Epidermal melanocyte (primary cell): ENCODE results near the gene STIM1.
A peak's percentile ranks its signal among the peaks of the same experiment; 100 is the strongest.

Experiments used
- DNase-seq: peaks from one replicate; pipeline ENCODE4 v3.0.0; 2011; ENCODE audit warnings: low spot score; ENCODE audit not compliant: insufficient read length

Gene STIM1

DNA sequence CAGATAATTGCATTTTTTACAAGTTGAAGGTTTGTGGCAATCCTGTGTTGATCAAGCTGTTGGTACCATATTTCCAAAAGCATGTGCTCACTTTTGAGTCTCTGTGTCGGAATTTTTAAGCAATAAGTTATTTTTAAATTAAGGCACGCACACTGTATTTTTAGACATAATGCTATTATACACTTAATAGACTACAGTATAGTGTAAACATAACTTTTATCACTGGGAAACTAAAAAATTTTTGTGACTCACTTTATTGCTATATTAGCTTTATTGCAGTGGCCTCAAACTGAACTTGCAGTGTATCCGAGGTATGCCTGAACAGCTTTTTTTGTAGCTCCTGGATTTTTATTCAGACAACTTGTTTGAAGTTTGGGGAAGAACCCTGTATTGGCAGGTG is 207.9 kb downstream of the STIM1 start:
- DNase-seq, result no peak

DNA sequence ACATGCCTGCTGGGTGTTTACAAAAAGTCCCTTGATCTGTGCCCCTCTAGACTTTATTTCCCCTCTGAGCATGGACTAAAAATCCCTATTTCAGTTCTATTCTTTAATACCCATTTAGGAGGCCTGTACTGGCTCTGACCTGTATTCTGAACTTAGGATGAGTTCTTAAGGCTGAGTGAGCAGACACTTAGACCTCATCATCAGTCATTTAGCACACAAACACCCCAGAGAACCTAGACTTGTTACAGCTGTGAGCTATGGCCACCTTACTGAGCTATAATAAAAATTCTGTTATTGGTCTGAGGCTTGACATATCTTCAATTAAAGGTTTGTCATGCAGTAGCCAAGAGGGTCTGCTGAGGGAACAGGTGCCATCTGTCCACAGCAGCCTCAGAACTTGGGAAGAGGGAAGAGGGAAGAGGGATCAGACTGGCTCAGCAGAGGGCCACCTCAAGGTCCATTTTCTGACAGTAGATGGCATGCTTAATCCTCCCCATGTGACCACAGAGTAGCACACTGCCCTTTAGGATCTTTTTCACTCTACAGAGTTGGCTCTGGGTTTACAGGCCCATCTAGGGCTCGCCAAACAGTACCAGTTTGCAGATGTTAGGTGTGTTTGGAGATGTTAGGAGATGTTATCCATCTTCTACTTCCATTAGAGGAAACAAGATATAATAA is 209.0 kb downstream of the STIM1 start:
- DNase-seq, result no peak

DNA sequence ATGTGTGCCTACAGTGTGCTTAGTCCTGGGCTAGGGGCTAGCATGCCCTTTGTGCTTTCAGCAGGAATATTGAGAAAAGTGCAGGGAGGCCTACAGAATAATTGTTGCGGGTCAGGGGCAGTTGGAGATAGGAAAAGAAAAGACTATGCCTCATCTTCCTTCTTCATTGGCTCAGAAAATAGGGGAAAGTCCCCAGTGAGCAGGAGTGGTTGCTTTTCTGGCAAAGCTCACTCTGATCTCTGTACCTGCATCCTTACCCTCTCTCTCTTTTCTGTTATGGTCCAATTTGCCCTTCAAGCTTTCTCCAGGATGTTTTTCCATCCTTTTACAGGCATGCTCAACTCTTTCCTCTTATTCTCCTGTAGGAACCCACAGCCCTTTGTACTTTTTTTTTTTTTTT is 209.6 kb downstream of the STIM1 start:
- DNase-seq, result no peak

DNA sequence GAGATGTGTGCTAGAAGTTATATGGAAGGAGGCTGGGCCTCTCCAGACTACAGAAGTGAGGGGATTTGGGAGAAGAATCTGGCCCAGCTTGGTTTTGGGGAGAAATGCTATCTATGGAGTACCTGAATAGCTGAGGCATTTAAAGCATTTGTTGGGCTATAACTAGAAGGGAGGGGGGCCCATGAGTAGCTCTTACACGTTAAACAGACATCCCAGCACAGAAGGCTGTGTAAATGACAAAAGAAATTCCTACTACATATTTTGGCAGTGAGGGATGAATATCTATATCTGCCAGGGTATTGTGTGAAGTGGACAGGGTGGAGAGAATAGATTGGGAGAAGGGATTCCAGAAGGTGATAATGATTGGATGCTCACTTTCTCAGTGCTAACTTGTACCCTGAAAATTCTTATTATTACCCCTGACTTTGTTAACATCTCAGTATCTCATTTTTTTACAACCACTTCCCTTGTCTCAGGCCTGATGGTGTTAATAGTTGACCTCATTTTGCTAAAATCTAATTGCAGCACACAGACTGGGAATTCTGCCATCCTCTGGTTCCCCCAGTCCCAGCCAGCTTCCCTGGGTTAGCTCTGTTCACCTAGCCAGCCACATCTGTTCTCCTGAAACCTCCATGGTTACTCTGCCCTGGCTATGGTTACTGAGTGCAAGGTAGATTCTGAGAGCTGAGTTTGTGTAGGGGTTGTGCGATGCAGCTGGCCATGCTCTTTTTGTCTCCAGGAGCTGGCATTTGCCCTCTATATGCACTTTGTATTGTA is 210.3 kb downstream of the STIM1 start:
- DNase-seq, result no peak

DNA sequence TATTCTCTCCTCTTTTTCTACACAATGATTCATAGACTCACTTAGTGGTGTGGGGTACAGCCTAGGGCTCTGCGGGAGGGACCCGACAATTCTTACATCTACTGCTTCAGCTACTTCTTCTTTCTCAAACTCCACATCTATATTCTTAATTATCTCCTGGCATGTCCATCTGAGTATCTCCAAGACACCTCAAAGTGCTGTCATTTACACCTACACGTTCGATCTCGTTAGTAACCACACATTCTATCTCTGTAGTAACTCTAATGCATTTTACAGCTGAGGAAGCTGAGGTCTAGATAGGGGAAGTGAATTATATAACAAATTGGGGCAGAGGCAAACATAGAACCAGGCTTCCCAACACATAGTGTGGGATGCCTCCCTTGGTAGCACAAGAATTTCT is 211.4 kb downstream of the STIM1 start:
- DNase-seq, result no peak

DNA sequence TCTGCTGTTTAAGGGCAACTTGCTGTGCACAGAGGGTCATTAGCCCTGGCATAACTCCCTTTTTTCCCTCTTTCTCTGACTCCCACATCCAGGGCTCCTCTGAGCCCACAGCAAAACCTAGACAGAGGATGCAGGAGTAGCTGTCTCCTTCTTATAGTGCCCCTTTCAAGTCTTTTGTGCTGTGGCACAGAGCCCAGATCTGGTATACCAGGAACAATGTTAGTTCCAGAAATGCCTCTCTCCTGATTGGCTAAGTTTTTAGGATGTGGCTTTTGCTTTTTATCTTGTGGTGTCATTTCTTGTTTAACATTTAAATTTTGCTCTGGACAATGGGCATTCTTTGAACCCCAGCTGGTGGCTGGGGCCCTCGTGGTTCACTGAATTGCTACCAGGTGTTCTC is 213.5 kb downstream of the STIM1 start:
- DNase-seq, result no peak

DNA sequence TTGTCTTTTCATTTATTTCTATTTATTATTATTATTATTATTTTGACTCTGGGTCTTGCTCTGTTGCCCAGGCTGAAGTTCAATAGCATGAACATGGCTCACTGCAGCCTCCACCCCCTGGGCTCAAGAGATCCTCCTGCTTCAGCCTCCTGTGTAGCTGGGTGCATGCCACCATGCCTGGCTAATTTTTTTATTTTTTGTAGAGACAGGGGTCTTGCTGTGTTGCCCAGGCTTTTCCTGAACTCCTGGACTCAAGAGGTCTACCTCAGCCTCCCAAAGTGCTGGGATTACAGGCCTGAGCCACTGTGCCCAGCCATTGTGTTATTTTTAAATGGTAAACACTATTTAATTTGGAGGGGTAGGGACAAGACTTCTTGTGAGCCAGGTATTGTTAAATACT is 215.9 kb downstream of the STIM1 start:
- DNase-seq, result no peak

DNA sequence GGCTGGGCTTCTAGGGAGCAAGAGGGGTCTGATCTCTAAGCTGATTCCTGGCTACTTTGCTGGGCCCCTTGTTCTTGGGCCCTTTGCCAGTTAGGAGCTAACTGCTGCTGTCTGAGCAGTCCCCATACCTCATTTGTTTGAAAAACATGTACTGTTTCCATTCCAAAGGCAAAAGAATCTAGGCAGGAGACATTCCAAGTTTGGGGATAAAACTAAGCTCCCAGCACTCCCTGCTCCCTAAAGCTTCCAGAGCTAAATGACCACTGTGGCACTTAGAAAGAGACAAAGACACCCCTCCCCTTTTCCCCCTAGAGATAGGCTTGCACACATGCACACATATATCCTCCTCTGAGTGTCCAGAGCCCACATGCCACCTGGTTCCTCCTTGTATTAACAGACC is 216.4 kb downstream of the STIM1 start:
- no peak for DNase-seq

DNA sequence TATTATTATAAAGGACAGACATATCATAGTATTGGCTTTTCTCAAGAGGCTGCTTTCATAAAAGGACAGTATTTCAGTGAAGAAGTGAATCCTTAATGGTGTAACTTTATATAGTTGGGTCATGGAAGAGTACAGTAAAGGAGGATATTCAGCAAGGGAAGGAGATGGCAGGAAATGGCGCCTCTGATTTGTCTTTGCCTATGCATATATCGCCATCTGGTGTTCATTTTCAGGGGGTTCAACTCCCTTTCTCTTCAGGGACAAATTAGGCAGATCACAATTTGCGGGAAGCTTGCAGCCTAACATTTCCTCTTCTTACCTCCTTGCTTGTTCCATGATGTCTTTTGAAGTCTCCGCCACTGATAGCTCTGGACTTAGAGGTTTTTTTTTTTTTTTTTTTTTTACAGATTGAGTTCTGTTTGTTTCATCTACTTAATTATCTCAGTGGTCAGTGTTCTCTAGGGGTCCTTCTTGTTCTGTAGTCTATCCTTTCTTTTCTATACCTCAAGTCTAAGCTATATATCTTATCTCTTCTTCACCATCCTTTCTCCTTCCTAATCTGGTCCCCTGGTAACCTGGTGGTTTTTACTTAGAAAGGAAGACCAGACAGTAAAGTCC is 217.3 kb downstream of the STIM1 start:
- peak; percentile 68 for DNase-seq

DNA sequence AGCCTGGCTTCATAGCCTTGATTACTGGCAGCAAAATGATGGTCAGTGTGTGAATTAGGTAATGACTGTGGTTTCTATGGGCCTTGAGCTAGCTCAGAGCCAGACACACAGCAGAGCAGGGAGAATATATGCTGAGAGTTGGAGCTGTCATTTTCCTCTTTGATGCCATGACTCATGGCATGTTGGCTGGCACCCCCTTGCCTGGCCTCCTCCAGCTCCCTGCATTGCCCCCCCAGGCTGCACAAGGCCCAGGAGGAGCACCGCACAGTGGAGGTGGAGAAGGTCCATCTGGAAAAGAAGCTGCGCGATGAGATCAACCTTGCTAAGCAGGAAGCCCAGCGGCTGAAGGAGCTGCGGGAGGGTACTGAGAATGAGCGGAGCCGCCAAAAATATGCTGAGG is 218.8 kb downstream of the STIM1 start:
- no peak for DNase-seq

DNA sequence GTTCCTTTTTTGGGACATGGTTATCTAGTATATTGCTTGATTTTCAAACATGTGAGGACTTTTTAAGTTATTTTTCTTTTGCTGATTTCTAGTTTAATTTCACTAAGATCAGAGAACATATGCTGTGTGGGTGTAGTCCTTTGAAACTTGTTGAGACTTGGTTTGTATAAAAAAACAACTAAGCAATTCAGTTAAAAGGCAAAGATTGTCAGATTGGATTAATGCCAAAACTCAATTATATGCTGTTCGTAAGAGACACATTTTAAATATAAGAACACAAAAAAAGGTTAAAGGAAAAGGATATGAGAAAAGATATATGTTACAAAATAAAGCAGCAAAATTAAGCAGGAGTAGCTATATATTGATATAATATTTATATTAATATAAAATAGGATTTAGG is 221.3 kb downstream of the STIM1 start:
- no peak for DNase-seq

DNA sequence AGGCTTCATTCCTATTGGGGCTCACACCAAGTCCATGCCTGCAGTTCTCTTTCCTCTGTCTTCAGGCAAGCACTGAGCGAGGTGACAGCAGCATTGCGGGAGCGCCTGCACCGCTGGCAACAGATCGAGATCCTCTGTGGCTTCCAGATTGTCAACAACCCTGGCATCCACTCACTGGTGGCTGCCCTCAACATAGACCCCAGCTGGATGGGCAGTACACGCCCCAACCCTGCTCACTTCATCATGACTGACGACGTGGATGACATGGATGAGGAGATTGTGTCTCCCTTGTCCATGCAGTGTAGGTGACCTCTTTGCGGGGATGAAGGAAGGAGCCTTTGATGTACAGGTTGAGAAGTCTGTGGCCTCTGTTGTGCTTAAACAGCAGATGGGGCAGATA is 227.7 kb downstream of the STIM1 start:
- DNase-seq, result no peak

DNA sequence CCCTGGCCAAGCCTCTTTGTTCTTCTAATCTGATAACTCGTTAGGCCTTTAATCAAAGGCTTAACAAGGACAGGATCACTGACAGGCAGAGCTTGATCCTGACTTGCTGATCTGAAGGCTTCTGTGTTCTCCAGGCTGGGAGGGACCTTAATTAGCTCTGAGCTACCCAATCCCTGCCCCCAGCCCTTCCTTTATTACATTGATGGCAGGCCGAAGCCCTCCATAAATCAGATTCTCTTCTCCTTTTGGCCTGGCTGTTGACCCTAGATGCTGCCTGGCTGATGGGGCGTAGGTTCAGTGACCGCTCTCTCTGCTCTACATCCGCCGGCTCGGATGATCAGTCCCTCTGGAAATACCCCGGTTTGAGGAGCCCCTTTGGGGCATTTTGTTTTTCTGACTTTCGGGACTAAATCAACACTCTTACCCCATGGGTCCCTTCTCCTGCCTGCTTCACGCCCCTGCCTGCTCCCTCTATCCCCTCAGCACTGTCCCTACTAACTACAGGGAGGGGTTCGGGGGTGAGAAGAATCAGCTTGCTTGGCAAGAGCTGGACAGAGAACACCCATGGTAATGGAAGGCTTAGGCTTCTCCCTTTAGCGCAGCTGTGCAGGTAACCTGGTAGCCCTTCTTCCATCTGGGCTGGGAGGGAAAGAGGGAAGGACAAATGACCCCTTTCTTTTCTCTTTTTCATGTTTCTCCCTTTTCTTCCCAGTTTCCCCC is 229.1 kb downstream of the STIM1 start:
- DNase-seq, result no peak

DNA sequence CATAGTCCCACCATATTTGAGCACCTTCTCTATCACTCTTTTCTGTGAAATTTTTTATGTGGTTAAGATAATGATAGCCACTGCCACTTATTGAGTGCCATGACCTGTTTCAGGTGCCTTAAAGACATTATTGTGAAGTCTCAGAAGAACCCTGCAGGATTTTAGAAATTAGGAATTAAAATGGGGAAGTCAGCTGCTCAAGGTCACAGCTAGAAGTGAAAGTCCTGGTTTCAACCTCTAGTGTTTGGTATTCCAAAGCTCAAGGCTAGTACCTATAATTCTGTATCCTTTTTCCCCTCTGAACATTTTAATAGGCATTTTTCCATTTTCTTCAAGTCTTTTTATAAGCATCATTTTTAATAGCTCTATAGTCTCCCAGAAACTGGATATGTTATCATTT is 230.1 kb downstream of the STIM1 start:
- DNase-seq, result no peak

DNA sequence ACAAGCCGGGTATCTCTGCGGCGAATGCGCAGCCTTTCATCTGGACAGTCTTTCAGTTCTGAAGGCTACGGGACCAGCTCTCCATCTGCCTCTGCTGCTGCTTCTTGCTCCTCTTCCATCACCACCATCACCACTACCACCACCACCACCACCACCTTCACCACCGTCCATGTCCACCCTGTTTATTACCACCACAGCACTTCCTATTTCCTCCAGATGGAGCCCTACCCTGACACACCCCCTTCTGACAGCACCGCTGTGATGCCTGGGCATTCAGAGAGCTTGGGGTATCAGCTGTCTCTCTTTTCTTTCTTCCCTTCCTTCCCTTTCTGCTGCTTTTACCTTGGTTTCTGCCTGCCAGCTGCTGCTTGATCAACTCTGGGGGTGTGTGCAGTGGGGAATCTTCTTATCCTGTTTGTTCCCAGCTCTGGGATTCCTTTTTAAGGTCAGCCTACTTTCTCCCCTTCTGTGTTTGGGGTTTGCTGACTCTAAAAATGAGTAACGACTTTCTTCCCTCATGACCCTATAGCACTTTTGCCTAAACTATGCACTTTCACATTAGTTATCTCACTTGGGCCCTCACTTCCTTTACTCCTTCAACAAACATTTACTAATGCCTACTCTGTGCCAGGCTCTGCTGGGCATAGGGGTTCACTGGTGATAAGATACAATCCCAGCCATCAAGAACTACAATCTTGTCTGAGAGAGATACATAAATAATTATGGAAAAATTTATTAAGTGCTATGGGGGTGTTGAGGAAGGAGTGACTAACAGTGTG is 231.3 kb downstream of the STIM1 start:
- DNase-seq, result no peak

DNA sequence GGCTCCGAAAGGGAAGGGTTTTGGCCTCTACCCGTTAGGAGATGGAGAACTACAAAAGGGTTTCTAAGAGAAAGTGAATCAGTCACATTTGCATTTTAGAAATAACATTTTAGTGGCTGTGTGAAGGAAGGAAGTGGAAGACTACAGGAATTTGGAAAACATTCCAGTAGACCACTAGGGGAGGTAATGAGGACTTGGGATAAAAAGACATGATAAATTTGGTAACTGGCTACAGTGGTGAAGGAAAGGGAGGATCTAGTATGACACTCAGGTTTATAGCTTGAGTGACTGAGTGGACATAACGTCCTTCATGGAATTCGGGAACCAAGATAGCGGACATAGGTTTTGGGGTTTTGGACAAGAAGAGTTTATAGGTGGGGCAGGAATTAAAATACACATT is 232.1 kb downstream of the STIM1 start:
- DNase-seq, result no peak

DNA sequence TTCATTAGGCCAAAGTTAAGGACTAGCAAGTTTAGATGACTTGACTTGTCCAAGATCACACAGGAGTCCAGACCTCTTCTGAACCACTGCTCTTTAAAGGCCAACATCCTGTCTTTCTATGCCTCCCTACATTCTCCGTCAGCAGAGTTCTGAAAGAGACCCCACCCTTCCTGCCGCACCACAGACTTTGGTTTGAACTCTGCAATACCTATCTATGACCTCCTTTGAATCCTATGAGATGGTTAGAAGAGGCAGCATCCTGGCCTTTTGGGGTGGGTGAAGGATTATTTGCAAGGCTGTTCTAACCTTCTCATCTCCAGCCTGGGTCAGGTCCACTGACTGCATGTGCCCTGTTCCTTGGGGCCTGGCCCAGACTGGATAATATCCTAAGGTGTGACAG is 234.8 kb downstream of the STIM1 start:
- no peak for DNase-seq

DNA sequence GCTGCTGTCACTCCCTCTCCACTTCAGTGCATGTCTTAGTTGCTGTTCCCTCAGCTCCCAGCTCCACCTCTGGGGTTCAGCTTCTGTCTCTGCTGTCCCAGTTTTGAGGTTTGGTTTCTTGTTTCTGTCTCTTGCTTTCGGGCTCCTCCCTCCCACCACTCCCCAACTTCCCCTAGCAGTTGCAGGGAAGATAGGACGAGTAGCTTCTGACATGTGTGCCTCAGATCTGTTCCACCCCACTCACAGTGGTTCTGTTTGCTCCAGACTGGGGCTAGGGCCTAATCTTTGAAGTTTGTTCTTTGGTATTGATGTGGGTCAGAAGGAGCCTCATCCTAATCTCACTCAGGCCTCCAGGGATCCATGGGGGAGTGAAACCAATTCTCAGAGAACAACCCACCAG is 236.6 kb downstream of the STIM1 start:
- DNase-seq, result no peak

DNA sequence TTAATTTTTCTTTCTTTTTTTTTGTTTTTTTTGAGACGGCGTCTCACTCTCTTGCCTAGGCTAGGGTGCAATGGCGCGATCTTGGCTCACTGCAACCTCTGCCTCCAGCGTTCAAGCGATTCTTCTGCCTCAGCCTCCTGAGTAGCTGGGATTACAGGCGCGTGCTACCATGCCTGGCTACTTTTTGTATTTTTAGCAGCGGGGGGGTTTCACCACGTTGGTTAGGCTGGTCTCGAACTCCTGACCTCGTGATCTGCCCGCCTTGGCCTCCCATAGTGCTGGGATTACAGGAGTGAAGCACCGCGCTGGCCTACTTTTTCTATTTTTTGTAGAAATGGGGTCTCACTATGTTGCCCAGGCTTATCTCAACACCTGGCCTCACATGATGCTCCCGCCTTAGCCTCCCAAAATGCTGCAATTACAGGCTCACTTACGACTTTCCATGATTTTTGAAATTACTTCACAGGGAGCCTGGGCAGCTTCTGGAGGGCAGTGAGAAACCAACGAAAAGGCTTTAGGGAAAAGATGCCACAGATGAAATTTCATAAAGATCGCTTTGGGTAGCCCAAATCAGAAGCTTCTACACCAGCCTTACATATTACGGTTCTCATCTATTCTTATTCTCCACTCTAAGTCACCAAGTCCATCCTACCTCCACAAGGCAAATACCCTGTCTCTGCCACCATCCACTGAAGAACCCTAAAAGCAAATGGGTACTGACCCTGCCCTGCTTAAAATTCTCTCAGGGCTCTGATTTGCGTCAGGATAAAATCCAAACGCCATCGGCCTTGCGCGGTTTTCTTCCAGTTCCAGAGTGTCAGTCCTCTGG is 238.3 kb downstream of the STIM1 start:
- no peak for DNase-seq
